K562 (cell line): ENCODE measurements around the gene PDZK1IP1. TPM values are rescaled to one million over a fixed set of nuclear protein-coding genes. Genes with fewer than 3 reads are reported as not detected.

ENCODE experiments used
- ATAC-seq: fragments of 200-7000 bp; cut with Tn5 transposase; 3 replicates; pipeline ENCODE4 v1.9.1; 2020; ENCODE audit warnings: moderate library complexity
- BruUV-seq: library from RNA; stranded (reverse); fragments of 400-500 nt; replicated peaks from 2 replicates; lab custom pipeline; 2021; lab: Mats Ljungman, UMichigan
- CTCF ChIA-PET: fragments of 300-600 bp; formaldehyde crosslinking; extraction: SDS; loops from one replicate; lab custom pipeline; 2021; ENCODE audit warnings: low intra/inter-chr PET ratio; lab: Yijun Ruan, JAX
- POLR2A ChIA-PET: fragments of 300-600, 350-650 bp; sonication (Branson Sonifier 250); formaldehyde crosslinking; extraction: SDS; loops from one replicate; lab custom pipeline; 2021; ENCODE audit warnings: antibody characterized with exemption, inconsistent platforms; lab: Yijun Ruan, JAX
- DNase-seq, 4 experiments: peaks; one replicate each; pipeline versions ENCODE4 v3.0.0 to v3.0.0-alpha.2; 2011 to 2018; ENCODE audit warnings: low spot score in 3 of 4, mixed read lengths in 3 of 4; ENCODE audit errors: extremely low read depth in 1 of 4
- FAIRE-seq: peaks from 2 replicates; lab custom pipeline; 2011; peaks lifted over from hg19 to GRCh38; lab: Jason Lieb, UNC
- H2AFZ ChIP-seq: 2 replicates; pipeline ENCODE4 v1.6.0; 2011; ENCODE audit warnings: low read depth, low read length, control low read depth, inconsistent platforms
- H3K27ac ChIP-seq: fragments of 200-600 bp; 3 replicates; pipeline ENCODE4 v1.8.0; 2011; ENCODE audit warnings: low read depth, mild to moderate bottlenecking, control low read depth, inconsistent platforms, low read length, moderate library complexity, mixed read lengths; ENCODE audit errors: extremely low read depth
- H3K27me3 ChIP-seq, 2 experiments: fragments of 300-600 bp in 1 of 2; 2 replicates in 1 of 2; 3 replicates in 1 of 2; pipeline versions ENCODE4 v1.6.0 to v1.8.0; 2011; ENCODE audit warnings: inconsistent platforms in 2 of 2, low read length in 2 of 2, mild to moderate bottlenecking in 1 of 2, mixed read lengths in 1 of 2, moderate library complexity in 1 of 2; ENCODE audit not compliant: control insufficient read depth in 2 of 2, insufficient read depth in 2 of 2
- H3K36me3 ChIP-seq: fragments of 300-600 bp; 3 replicates; pipeline ENCODE4 v1.8.0; 2011; ENCODE audit warnings: mild to moderate bottlenecking, low read length, inconsistent platforms; ENCODE audit not compliant: control insufficient read depth, insufficient read depth
- H3K4me1 ChIP-seq, 2 experiments: fragments of 200-600 bp in 1 of 2; replicated peaks in 1 of 2; 2 replicates in 1 of 2; 3 replicates in 1 of 2; pipeline versions ENCODE4 v1.5.1 to v1.8.0; 2011; ENCODE audit warnings: inconsistent platforms in 2 of 2, low read length in 2 of 2, mild to moderate bottlenecking in 1 of 2, mixed read lengths in 1 of 2, moderate library complexity in 1 of 2; ENCODE audit not compliant: control insufficient read depth in 2 of 2, insufficient read depth in 2 of 2
- H3K4me2 ChIP-seq: 2 replicates; pipeline ENCODE4 v1.6.1; 2011; ENCODE audit warnings: low read length, control low read depth, inconsistent platforms, mixed read lengths; ENCODE audit not compliant: insufficient read depth
- H3K4me3 ChIP-seq: fragments of 200-600 bp; sonication (generic), shearing (Covaris generic); 2 replicates; pipeline ENCODE4 v1.5.1; 2016; ENCODE audit warnings: control low read depth, inconsistent platforms
- H3K79me2 ChIP-seq: fragments of 200-600 bp; 3 replicates; pipeline ENCODE4 v1.8.0; 2011; ENCODE audit warnings: low read length, inconsistent platforms; ENCODE audit not compliant: control insufficient read depth, insufficient read depth
- H3K9ac ChIP-seq, 2 experiments: 2 replicates each; pipeline versions ENCODE4 v1.6.0 to v1.6.1; 2011; ENCODE audit warnings: low read depth in 2 of 2, low read length in 2 of 2, control low read depth in 1 of 2, inconsistent platforms in 1 of 2, mild to moderate bottlenecking in 1 of 2, mixed read lengths in 1 of 2; ENCODE audit not compliant: insufficient read depth in 1 of 2
- H3K9me1 ChIP-seq: one replicate; pipeline ENCODE4 v1.6.0; 2011; ENCODE audit warnings: inconsistent platforms, mild to moderate bottlenecking, low read length, moderate library complexity; ENCODE audit not compliant: control insufficient read depth, insufficient read depth
- H3K9me3 ChIP-seq: replicated peaks from 2 replicates; pipeline ENCODE4 v1.5.1; 2011; ENCODE audit warnings: low read depth, low read length, inconsistent platforms; ENCODE audit not compliant: control insufficient read depth, insufficient read depth
- H4K20me1 ChIP-seq: replicated peaks from 2 replicates; pipeline ENCODE4 v1.6.1; 2011; ENCODE audit warnings: low read length, inconsistent platforms, mixed read lengths; ENCODE audit not compliant: control insufficient read depth, insufficient read depth
- ARID1B ChIP-seq: fragments of 450-650 bp; IDR thresholded peaks from 2 replicates; pipeline ENCODE4 v1.6.1; 2016; ENCODE audit warnings: antibody characterized with exemption, mild to moderate bottlenecking, inconsistent platforms
- CBFA2T3 ChIP-seq: fragments of 450-650 bp; IDR thresholded peaks from 2 replicates; pipeline ENCODE4 v1.6.1; 2017
- ZBTB8A ChIP-seq: fragments of 450-650 bp; IDR thresholded peaks from 2 replicates; pipeline ENCODE4 v1.6.1; 2018; ENCODE audit warnings: mild to moderate bottlenecking, moderate library complexity; ENCODE audit not compliant: partially characterized antibody
- WGBS: fragments of 100-300 bp; shearing (Covaris generic); methylation state at CpG from one replicate; pipeline ENCODE4 v1.1.6; 2016; ENCODE audit warnings: low coverage, mixed read lengths; ENCODE audit not compliant: insufficient coverage; ENCODE audit errors: missing lambda C conversion rate; 5-methylcytosine and 5-hydroxymethylcytosine counted together
- in situ Hi-C: fragments of 300-500 bp; cut with MboI; formaldehyde crosslinking; loops from 4 replicates; pipeline ENCODE4 v1.15.0; 2018; ENCODE audit warnings: inconsistent platforms, mixed read lengths
- intact Hi-C: fragments of 100-400 bp; cut with micrococcal nuclease; formaldehyde crosslinking; loops from 2 replicates; pipeline ENCODE4 v1.14.2; 2022
- polyA plus RNA-seq, 8 experiments: library from polyadenylated mRNA; depleted of rRNA in 4 of 8; stranded (reverse) in 5 of 8; unstranded in 3 of 8; fragments of >200 nt; fragmentation: Nextera tagmentation in 2 of 8; fragmentation: Illumina TruSeq in 1 of 8; extraction: Ambion mirVana in 2 of 8; extraction: Trizol in 1 of 8; gene quantifications; 2 replicates each; pipeline versions ENCODE4 v1.2.1 to v1.2.3, GENCODE V29; 2011 to 2014; ENCODE audit warnings: inconsistent platforms in 1 of 8, missing spikeins in 1 of 8
- total RNA-seq, 7 experiments: library from RNA; depleted of rRNA in 6 of 7; stranded (reverse); fragments of >200 nt in 6 of 7; fragmentation: Illumina TruSeq in 2 of 7; extraction: Trizol in 2 of 7; gene quantifications; 2 replicates each; pipeline versions ENCODE4 v1.2.1 to v1.2.3, GENCODE V29; 2011 to 2021; ENCODE audit warnings: low replicate concordance in 1 of 7
- TF ChIP-seq, protein P1 (sequence below): fragments of 450-650 bp; IDR thresholded peaks from 2 replicates; pipeline ENCODE4 v1.6.1; 2017; ENCODE audit warnings: antibody characterized with exemption
- TF ChIP-seq, protein P2 (sequence below): fragments of 450-650 bp; IDR thresholded peaks from 2 replicates; pipeline ENCODE4 v1.6.1; 2017; ENCODE audit warnings: antibody characterized with exemption, mild to moderate bottlenecking
- TF ChIP-seq, protein P3 (sequence below): fragments of 250-450 bp; sonication (Bioruptor Pico); IDR thresholded peaks from 2 replicates; pipeline ENCODE4 v1.9.0; 2021; ENCODE audit warnings: mild to moderate bottlenecking
- TF ChIP-seq, protein P4 (sequence below): fragments of 250-450 bp; sonication (Bioruptor Pico); IDR thresholded peaks from 2 replicates; pipeline ENCODE4 v1.9.0; 2021; ENCODE audit warnings: mild to moderate bottlenecking, inconsistent platforms

PDZK1IP1 gene
- total and polyA plus RNA-seq, 9 of the 15 experiments (the other 6 are each of a cell fraction or from before 2014, with no cell fraction given) = 0.17 to 0.68 (median 0.53) TPM; not detected in 2

DNA sequence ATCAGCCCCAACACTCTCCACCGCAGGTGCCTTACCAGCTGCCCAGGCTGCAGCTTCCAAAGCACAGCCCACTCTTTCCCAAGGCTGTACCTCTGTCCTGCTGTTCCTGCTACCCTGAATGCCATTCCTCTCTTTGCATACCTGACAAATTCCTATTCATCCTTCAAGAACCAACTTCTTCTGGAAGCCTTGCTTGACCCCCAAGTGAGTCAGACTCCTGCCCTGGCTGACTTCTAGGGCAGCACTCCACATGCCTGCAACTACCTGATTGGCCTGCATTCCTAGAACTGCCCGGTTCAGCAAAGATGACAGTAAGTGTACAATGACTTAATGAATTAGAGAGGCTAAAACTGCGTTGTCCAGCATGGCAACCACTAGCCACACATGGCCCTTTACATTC, 20.8 kb upstream of the PDZK1IP1 start:
- Histone ChIP-seq H3K9me1 (peaks cover 5% of the 10 kb centered on the region), H3K27ac (no peak overlapping the region; the same call in 2 of the 3 replicates), H3K36me3 (peaks cover 29% of the 10 kb centered on the region), H3K4me2 (no peak overlapping the region; the same call in 1 of the 2 replicates), H2AFZ (no peak overlapping the region), H3K27me3 (no peaks in the 10 kb centered on the region), H3K4me1 (peaks cover 49 to 50% of the 10 kb centered on the region in 2 experiments), H3K4me3 (no peak overlapping the region), H4K20me1 (0 out of 2 replicates have a peak, but pooled peaks cover under 1% of the 10 kb centered on the region), H3K79me2 (peaks cover 4% of the 10 kb centered on the region; the same call in 1 of the 3 replicates), H3K9ac (0 out of 4 replicates have a peak overlapping the region, but pooled peaks of 1 of the 2 experiments have one; percentile 11), H3K9me3 (no peaks in the 10 kb centered on the region)
- WGBS = 38% methylated on average over 3 of the region's 3 CpGs
- BruUV-seq = no TSS peak
- TF ChIP-seq, protein P1, sequence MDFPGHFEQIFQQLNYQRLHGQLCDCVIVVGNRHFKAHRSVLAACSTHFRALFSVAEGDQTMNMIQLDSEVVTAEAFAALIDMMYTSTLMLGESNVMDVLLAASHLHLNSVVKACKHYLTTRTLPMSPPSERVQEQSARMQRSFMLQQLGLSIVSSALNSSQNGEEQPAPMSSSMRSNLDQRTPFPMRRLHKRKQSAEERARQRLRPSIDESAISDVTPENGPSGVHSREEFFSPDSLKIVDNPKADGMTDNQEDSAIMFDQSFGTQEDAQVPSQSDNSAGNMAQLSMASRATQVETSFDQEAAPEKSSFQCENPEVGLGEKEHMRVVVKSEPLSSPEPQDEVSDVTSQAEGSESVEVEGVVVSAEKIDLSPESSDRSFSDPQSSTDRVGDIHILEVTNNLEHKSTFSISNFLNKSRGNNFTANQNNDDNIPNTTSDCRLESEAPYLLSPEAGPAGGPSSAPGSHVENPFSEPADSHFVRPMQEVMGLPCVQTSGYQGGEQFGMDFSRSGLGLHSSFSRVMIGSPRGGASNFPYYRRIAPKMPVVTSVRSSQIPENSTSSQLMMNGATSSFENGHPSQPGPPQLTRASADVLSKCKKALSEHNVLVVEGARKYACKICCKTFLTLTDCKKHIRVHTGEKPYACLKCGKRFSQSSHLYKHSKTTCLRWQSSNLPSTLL = no peak
- TF ChIP-seq ZBTB8A = no peak
- peak; percentile 34 for TF ChIP-seq CBFA2T3
- TF ChIP-seq ARID1B = peak; percentile 34; the same call in 1 of the 2 replicates
- TF ChIP-seq, protein P2, sequence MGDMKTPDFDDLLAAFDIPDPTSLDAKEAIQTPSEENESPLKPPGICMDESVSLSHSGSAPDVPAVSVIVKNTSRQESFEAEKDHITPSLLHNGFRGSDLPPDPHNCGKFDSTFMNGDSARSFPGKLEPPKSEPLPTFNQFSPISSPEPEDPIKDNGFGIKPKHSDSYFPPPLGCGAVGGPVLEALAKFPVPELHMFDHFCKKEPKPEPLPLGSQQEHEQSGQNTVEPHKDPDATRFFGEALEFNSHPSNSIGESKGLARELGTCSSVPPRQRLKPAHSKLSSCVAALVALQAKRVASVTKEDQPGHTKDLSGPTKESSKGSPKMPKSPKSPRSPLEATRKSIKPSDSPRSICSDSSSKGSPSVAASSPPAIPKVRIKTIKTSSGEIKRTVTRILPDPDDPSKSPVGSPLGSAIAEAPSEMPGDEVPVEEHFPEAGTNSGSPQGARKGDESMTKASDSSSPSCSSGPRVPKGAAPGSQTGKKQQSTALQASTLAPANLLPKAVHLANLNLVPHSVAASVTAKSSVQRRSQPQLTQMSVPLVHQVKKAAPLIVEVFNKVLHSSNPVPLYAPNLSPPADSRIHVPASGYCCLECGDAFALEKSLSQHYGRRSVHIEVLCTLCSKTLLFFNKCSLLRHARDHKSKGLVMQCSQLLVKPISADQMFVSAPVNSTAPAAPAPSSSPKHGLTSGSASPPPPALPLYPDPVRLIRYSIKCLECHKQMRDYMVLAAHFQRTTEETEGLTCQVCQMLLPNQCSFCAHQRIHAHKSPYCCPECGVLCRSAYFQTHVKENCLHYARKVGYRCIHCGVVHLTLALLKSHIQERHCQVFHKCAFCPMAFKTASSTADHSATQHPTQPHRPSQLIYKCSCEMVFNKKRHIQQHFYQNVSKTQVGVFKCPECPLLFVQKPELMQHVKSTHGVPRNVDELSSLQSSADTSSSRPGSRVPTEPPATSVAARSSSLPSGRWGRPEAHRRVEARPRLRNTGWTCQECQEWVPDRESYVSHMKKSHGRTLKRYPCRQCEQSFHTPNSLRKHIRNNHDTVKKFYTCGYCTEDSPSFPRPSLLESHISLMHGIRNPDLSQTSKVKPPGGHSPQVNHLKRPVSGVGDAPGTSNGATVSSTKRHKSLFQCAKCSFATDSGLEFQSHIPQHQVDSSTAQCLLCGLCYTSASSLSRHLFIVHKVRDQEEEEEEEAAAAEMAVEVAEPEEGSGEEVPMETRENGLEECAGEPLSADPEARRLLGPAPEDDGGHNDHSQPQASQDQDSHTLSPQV = peak; percentile 48; the same call in 1 of the 2 replicates
- TF ChIP-seq, protein P3, sequence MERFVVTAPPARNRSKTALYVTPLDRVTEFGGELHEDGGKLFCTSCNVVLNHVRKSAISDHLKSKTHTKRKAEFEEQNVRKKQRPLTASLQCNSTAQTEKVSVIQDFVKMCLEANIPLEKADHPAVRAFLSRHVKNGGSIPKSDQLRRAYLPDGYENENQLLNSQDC (CRISPR knock-in tag) = no peak
- TF ChIP-seq, protein P4, sequence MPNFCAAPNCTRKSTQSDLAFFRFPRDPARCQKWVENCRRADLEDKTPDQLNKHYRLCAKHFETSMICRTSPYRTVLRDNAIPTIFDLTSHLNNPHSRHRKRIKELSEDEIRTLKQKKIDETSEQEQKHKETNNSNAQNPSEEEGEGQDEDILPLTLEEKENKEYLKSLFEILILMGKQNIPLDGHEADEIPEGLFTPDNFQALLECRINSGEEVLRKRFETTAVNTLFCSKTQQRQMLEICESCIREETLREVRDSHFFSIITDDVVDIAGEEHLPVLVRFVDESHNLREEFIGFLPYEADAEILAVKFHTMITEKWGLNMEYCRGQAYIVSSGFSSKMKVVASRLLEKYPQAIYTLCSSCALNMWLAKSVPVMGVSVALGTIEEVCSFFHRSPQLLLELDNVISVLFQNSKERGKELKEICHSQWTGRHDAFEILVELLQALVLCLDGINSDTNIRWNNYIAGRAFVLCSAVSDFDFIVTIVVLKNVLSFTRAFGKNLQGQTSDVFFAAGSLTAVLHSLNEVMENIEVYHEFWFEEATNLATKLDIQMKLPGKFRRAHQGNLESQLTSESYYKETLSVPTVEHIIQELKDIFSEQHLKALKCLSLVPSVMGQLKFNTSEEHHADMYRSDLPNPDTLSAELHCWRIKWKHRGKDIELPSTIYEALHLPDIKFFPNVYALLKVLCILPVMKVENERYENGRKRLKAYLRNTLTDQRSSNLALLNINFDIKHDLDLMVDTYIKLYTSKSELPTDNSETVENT (CRISPR knock-in tag) = no peak
- no peak for FAIRE-seq
- CTCF ChIA-PET = interaction anchor here (0.6 kb wide), 1 partner anchor 198 kb away, joined by 3 read pairs; no protein-coding TSS in a partner anchor
- POLR2A ChIA-PET = interaction anchor here (0.6 to 7.7 kb wide), 7 partner anchors 11 to 40 kb away, joined by 3 to 80 read pairs (median 3); no protein-coding TSS in a partner anchor
- DNase-seq = no peak
- no peak for ATAC-seq
- in situ Hi-C loops (no loop called here), intact Hi-C loops (no loop called here)
